ENCODE data around the gene CCDC89.

Gene CCDC89

GRCh38 chr11:85647604-85648299 is 38.2 kb downstream of the CCDC89 start, which contains the start of gene TMEM126A:
TMEM126A (plus strand) TSS chr11:85647967; CDS start chr11:85650256, 2,289 bp downstream.
- peak; percentile 89 for DNase-seq

GRCh38 chr11:85647078-85647477 is 38.9 kb downstream of the CCDC89 start:
- DNase-seq: no peak

GRCh38 chr11:85643191-85643614 is 42.8 kb downstream of the CCDC89 start:
- DNase-seq: no peak

- no peak for DNase-seq
These were observed 51.2 kb downstream of the CCDC89 start for GRCh38 chr11:85634747-85635146.

Data from NCI-H1092 (cell line).